Measurements from ENCODE around the gene CTBP1. TPM values are rescaled to one million over a fixed set of nuclear protein-coding genes. Genes with fewer than 3 reads are reported as not detected.
A peak's percentile ranks its signal among the peaks of the same experiment; 100 is the strongest.

CTBP1 gene
- total and polyA plus RNA-seq, 2 of the 8 experiments (the other 6 are each of a cell fraction or from before 2014, with no cell fraction given), result 128 to 185 TPM

GRCh38 chr4:1194010-1194900 lies 54.7 kb downstream of the CTBP1 start:
- ChIA-PET POLR2A (ENCODE audit: partially characterized antibody) (interaction anchor here (1.6 kb wide), 1 partner anchor 9 kb away, joined by 4 read pairs; no protein-coding TSS in a partner anchor), CTCF (ENCODE audit: partially characterized antibody) (interaction anchor here (1.0 kb wide), 1 partner anchor 162 kb away, joined by 4 read pairs; no protein-coding TSS in a partner anchor)
- H2BK20ac ChIP-seq (ENCODE audit: low read length), result no peak overlapping the region
- H3K56ac ChIP-seq (replicated peaks; ENCODE audit: insufficient read length, low read depth, low read length), result no peak overlapping the region
- no peak overlapping the region for H4K5ac ChIP-seq (ENCODE audit: insufficient read length, low read depth, low read length)
- H3K23me2 ChIP-seq (ENCODE audit: low read depth, low read length), result no peaks in the 10 kb centered on the region
- H3K27ac ChIP-seq (ENCODE audit: low read depth, low read length), result no peak overlapping the region
- H3K79me1 ChIP-seq (ENCODE audit: low read depth, low read length), result no peaks in the 10 kb centered on the region
- no peaks in the 10 kb centered on the region for H4K20me1 ChIP-seq (replicated peaks in 1 of 2; ENCODE audit: control insufficient read depth in 1 of 2, insufficient read depth in 2 of 2, low read length in 2 of 2)
- H3K27me3 ChIP-seq (replicated peaks in 1 of 4; ENCODE audit: control insufficient read depth in 3 of 4, extremely low read depth in 1 of 4, insufficient read depth in 3 of 4, low read length in 3 of 4), result no peaks in the 10 kb centered on the region; a peak in 2 of 7 replicates
- H4K8ac ChIP-seq (ENCODE audit: extremely low read depth, insufficient read depth, low read length), result no peak overlapping the region; the same call in 1 of the 2 replicates
- H2AFZ ChIP-seq (ENCODE audit: low read length), result no peak overlapping the region
- FAIRE-seq, result no peak
- H3K14ac ChIP-seq (ENCODE audit: insufficient read length), result no peak overlapping the region
- H3K9me3 ChIP-seq (ENCODE audit: insufficient read depth in 2 of 2, low read depth in 1 of 2, low read length in 1 of 2), result no peaks in the 10 kb centered on the region
- H3K18ac ChIP-seq (ENCODE audit: extremely low read depth, low read length), result no peak overlapping the region; the same call in 1 of the 2 replicates
- no peak overlapping the region for H2BK15ac ChIP-seq (ENCODE audit: low read length)
- no peak overlapping the region for H3K23ac ChIP-seq (ENCODE audit: insufficient read length)
- no peak overlapping the region for H2BK120ac ChIP-seq (replicated peaks; ENCODE audit: low read depth, low read length)
- H2AK5ac ChIP-seq (ENCODE audit: low read depth, low read length), result no peak overlapping the region
- H3K4me1 ChIP-seq (replicated peaks in 1 of 4; ENCODE audit: control insufficient read depth in 3 of 4, insufficient read depth in 4 of 4, low read length in 3 of 4), result no peaks in the 10 kb centered on the region
- H4K91ac ChIP-seq (replicated peaks; ENCODE audit: insufficient read length, low read length), result no peak overlapping the region
- DNase-seq (ENCODE audit: low read depth in 1 of 2, low spot score in 2 of 2), result peak in 1 of 2 experiments; percentile 52
- 94% methylated on average over 43 of the region's 52 CpGs; no CpG with 5 or more reads in 1 of the 2 experiments for WGBS, 2 experiments (ENCODE audit: extremely low coverage in 1 of 2, insufficient coverage in 1 of 2, insufficient read length in 1 of 2, insufficient replicate concordance in 2 of 2, low coverage in 1 of 2, low lambda C conversion rate in 2 of 2, missing lambda C conversion rate in 1 of 2)
- H2BK12ac ChIP-seq (ENCODE audit: low read depth, low read length), result no peak overlapping the region
- no peaks in the 10 kb centered on the region for H3K79me2 ChIP-seq (ENCODE audit: control insufficient read depth in 1 of 2, insufficient read depth in 2 of 2, low read length in 2 of 2)
- no peaks in the 10 kb centered on the region for H3K36me3 ChIP-seq (ENCODE audit: control insufficient read depth in 2 of 4, insufficient read depth in 4 of 4, low read length in 3 of 4)
- H2BK5ac ChIP-seq (ENCODE audit: low read depth, low read length), result no peak overlapping the region
- H3K4me2 ChIP-seq (ENCODE audit: insufficient read depth in 1 of 2, low read depth in 2 of 2, low read length in 2 of 2), result no peak overlapping the region
- no peak overlapping the region for H3K9ac ChIP-seq (replicated peaks in 1 of 4; ENCODE audit: extremely low read depth in 1 of 4, low read depth in 3 of 4, low read length in 3 of 4)
- H3K4me3 ChIP-seq (ENCODE audit: extremely low read depth in 1 of 4, insufficient read depth in 2 of 4, low read depth in 3 of 4, low read length in 4 of 4), result no peak overlapping the region
- no peak overlapping the region for H3K4ac ChIP-seq (replicated peaks; ENCODE audit: insufficient read length, low read depth, low read length)
- TF ChIP-seq POLR2A (IDR thresholded peaks at IDR 0.05; ENCODE audit: control extremely low read depth in 1 of 2, low read depth in 2 of 2, low read length in 2 of 2) (no peak), YY1 (IDR thresholded peaks at IDR 0.05; ENCODE audit: low read depth, low read length) (no peak), POLR2AphosphoS5 (IDR thresholded peaks at IDR 0.05; ENCODE audit: low read depth, low read length) (no peak), ATF2 (IDR thresholded peaks at IDR 0.05; ENCODE audit: low read length) (no peak), CEBPB (IDR thresholded peaks at IDR 0.05; ENCODE audit: low read depth, low read length) (no peak), SP1 (IDR thresholded peaks at IDR 0.05; ENCODE audit: low read depth, low read length) (no peak), KDM5A (IDR thresholded peaks at IDR 0.05; ENCODE audit: low read length) (no peak), FOSL1 (IDR thresholded peaks at IDR 0.05; ENCODE audit: insufficient read depth, low read depth, low read length) (no peak), BRCA1 (IDR thresholded peaks at IDR 0.05; ENCODE audit: low read depth, low read length) (no peak), RBBP5 (IDR thresholded peaks at IDR 0.05; ENCODE audit: borderline replicate concordance, low read depth, low read length) (no peak), EGR1 (IDR thresholded peaks at IDR 0.05; ENCODE audit: borderline replicate concordance, low read depth, low read length) (no peak), SUZ12 (IDR thresholded peaks at IDR 0.05; ENCODE audit: low read length) (no peak)
